PC-3 (cell line): ENCODE data around the gene PRKCE. TPM values are rescaled to one million over a fixed set of nuclear protein-coding genes. Genes with fewer than 3 reads are reported as not detected.

Experiments
- ATAC-seq: fragments of 200-7000 bp; cut with Tn5 transposase; 2 replicates; pipeline ENCODE4 v1.9.1; 2020; ENCODE audit warnings: mild to moderate bottlenecking, moderate library complexity
- BruUV-seq: library from RNA; stranded (reverse); fragments of 400-500 nt; replicated peaks from 2 replicates; lab custom pipeline; 2021; lab: Mats Ljungman, UMichigan
- CTCF ChIA-PET: fragments of 300-600 bp; sonication (Branson Sonifier 250); formaldehyde crosslinking; loops from one replicate; lab custom pipeline; 2022; ENCODE audit warnings: antibody characterized with exemption; lab: Charles Lee
- POLR2A ChIA-PET: fragments of 300-600 bp; sonication (Branson Sonifier 250); formaldehyde crosslinking; loops from one replicate; lab custom pipeline; 2022; ENCODE audit warnings: antibody characterized with exemption; ENCODE audit not compliant: unreplicated experiment; lab: Charles Lee
- DNase-seq: peaks from one replicate; pipeline ENCODE4 v3.0.0-alpha.2; 2015
- H2AFZ ChIP-seq: fragments of 300-600 bp; sonication (generic); 2 replicates; pipeline ENCODE4 v1.6.0; 2016; ENCODE audit warnings: antibody characterized with exemption, low read length
- H3F3A ChIP-seq: fragments of 300-600 bp; sonication (generic); one replicate; pipeline ENCODE4 v1.6.0; 2017; ENCODE audit warnings: antibody characterized with exemption, low read length, control low read depth, mild to moderate bottlenecking; ENCODE audit not compliant: unreplicated experiment
- H3K27ac ChIP-seq: fragments of 300-600 bp; sonication (generic); 2 replicates; pipeline ENCODE4 v1.5.1; 2016; ENCODE audit warnings: mild to moderate bottlenecking, low read length
- H3K27me3 ChIP-seq: fragments of 300-600 bp; sonication (generic); 2 replicates; pipeline ENCODE4 v1.6.1; 2016; ENCODE audit warnings: low read length, mixed read lengths
- H3K36me3 ChIP-seq: fragments of 300-600 bp; sonication (generic); 2 replicates; pipeline ENCODE4 v1.6.1; 2016; ENCODE audit warnings: low read depth, mixed run types, low read length, mixed read lengths
- H3K4me1 ChIP-seq: fragments of 300-600 bp; sonication (generic); 2 replicates; pipeline ENCODE4 v1.5.1; 2016; ENCODE audit warnings: low read length; ENCODE audit not compliant: insufficient read depth
- H3K4me2 ChIP-seq: fragments of 300-600 bp; sonication (generic); 2 replicates; pipeline ENCODE4 v1.6.0; 2016; ENCODE audit warnings: low read length
- H3K4me3 ChIP-seq: fragments of 300-600 bp; sonication (generic); 2 replicates; pipeline ENCODE4 v1.5.1; 2016; ENCODE audit warnings: mild to moderate bottlenecking, low read length, mixed read lengths
- H3K79me2 ChIP-seq: fragments of 300-600 bp; sonication (generic); 2 replicates; pipeline ENCODE4 v1.6.1; 2017; ENCODE audit warnings: low read length, mixed read lengths
- H3K9ac ChIP-seq: fragments of 300-600 bp; sonication (generic); 2 replicates; pipeline ENCODE4 v1.6.0; 2016; ENCODE audit warnings: mild to moderate bottlenecking, low read length
- H3K9me2 ChIP-seq: fragments of 300-600 bp; sonication (generic); replicated peaks from 2 replicates; pipeline ENCODE4 v1.6.1; 2016; ENCODE audit warnings: mixed run types, low read length, mixed read lengths
- H3K9me3 ChIP-seq: fragments of 300-600 bp; sonication (generic); 2 replicates; pipeline ENCODE4 v1.6.1; 2016; ENCODE audit warnings: low read length, mixed read lengths
- H4K20me1 ChIP-seq: fragments of 300-600 bp; sonication (generic); 2 replicates; pipeline ENCODE4 v1.6.1; 2016; ENCODE audit warnings: low read length, mixed read lengths
- CTCF ChIP-seq: fragments of 300-600 bp; sonication (generic); conservative IDR thresholded peaks from 2 replicates; pipeline ENCODE4 v1.5.1; 2017; ENCODE audit warnings: antibody characterized with exemption, low read depth, mild to moderate bottlenecking, low read length
- EZH2 ChIP-seq: fragments of 300-600 bp; sonication (generic); IDR thresholded peaks from one replicate; pipeline ENCODE4 v1.6.1; 2017; ENCODE audit warnings: antibody characterized with exemption, mild to moderate bottlenecking, low read length; ENCODE audit not compliant: unreplicated experiment
- EZH2phosphoT487 ChIP-seq: fragments of 300-600 bp; sonication (generic); IDR thresholded peaks from 2 replicates; pipeline ENCODE4 v1.6.1; 2018; ENCODE audit warnings: mild to moderate bottlenecking, antibody characterized with exemption, low read length, borderline replicate concordance
- intact Hi-C: fragments of 100-400 bp; cut with micrococcal nuclease; formaldehyde crosslinking; loops from 2 replicates; pipeline ENCODE4 v1.9.0; 2023
- total RNA-seq: library from RNA; depleted of rRNA; stranded (reverse); fragments of >200 nt; gene quantifications from 2 replicates; pipeline ENCODE4 v1.2.3, GENCODE V29; 2014

The PRKCE gene
- total RNA-seq, 1 experiment from 2014 or later = 7.0 TPM

GRCh38 chr2:45937990-45938389 is 286.5 kb downstream of the PRKCE start:
- no peaks in the 10 kb centered on the region for H4K20me1 ChIP-seq
- H3K9ac ChIP-seq = peak overlapping the region; percentile 8; the same call in 1 of the 2 replicates
- ATAC-seq = no peak
- ChIA-PET CTCF (interaction anchor here (0.7 kb wide), 1 partner anchor 769 kb away, joined by 5 read pairs; no protein-coding TSS in a partner anchor), POLR2A (interaction anchor here (0.9 kb wide), 1 partner anchor 26 kb away, joined by 3 read pairs; no protein-coding TSS in a partner anchor)
- H3K9me3 ChIP-seq = no peaks in the 10 kb centered on the region
- H3K4me1 ChIP-seq = peaks cover 36% of the 10 kb centered on the region
- peak overlapping the region; percentile 59 for H3K4me2 ChIP-seq
- no TSS peak for BruUV-seq
- no peaks in the 10 kb centered on the region for H3K27me3 ChIP-seq
- intact Hi-C loops = loop anchor here (1.0 to 2.0 kb wide), 2 partner anchors 54 to 929 kb away; partner anchors contain the start of gene SIX2
- no peak for DNase-seq
- H2AFZ ChIP-seq = no peak overlapping the region
- no peaks in the 10 kb centered on the region for H3K9me2 ChIP-seq
- H3F3A ChIP-seq = peaks cover 8% of the 10 kb centered on the region
- peak overlapping the region; percentile 79 for H3K27ac ChIP-seq
- no peaks in the 10 kb centered on the region for H3K79me2 ChIP-seq
- TF ChIP-seq EZH2phosphoT487 (no peak), EZH2 (no peak), CTCF (no peak)
- H3K4me3 ChIP-seq = 0 out of 2 replicates have a peak overlapping the region, but pooled peaks have one; percentile 4
- H3K36me3 ChIP-seq = no peaks in the 10 kb centered on the region

GRCh38 chr2:45938649-45939511 is 287.4 kb downstream of the PRKCE start:
- H3K9me3 ChIP-seq = no peaks in the 10 kb centered on the region
- TF ChIP-seq EZH2phosphoT487 = no peak
- ChIA-PET CTCF (no interaction called here), POLR2A (interaction anchor here (0.9 kb wide), 1 partner anchor 25 kb away, joined by 3 read pairs; no protein-coding TSS in a partner anchor)
- H3K79me2 ChIP-seq = no peaks in the 10 kb centered on the region
- TSS peak; percentile 39 for BruUV-seq
- H3K4me3 ChIP-seq = peak overlapping the region; percentile 16; the same call in 1 of the 2 replicates
- no peaks in the 10 kb centered on the region for H3K36me3 ChIP-seq
- no peak overlapping the region for H2AFZ ChIP-seq
- 0 out of 2 replicates have a peak overlapping the region, but pooled peaks have one; percentile 6 for H3K9ac ChIP-seq
- peaks cover 8% of the 10 kb centered on the region for H3F3A ChIP-seq
- peak; percentile 88 for ATAC-seq
- H3K27ac ChIP-seq = peak overlapping the region; percentile 79
- no peaks in the 10 kb centered on the region for H3K27me3 ChIP-seq
- no peaks in the 10 kb centered on the region for H4K20me1 ChIP-seq
- peak; percentile 99 for DNase-seq
- H3K9me2 ChIP-seq = no peaks in the 10 kb centered on the region
- H3K4me2 ChIP-seq = peak overlapping the region; percentile 63
- intact Hi-C loops = loop anchor here (1.0 to 2.0 kb wide), 4 partner anchors 25 to 930 kb away; partner anchors contain the start of genes PRKCE and SIX2
- peaks cover 45% of the 10 kb centered on the region for H3K4me1 ChIP-seq

GRCh38 chr2:45941531-45942236 is 290.2 kb downstream of the PRKCE start:
- Histone ChIP-seq H3K27me3 (no peaks in the 10 kb centered on the region), H3K4me1 (peaks cover 61% of the 10 kb centered on the region), H3K9me2 (no peaks in the 10 kb centered on the region), H3F3A (peaks cover 8% of the 10 kb centered on the region), H3K79me2 (no peaks in the 10 kb centered on the region), H3K9me3 (no peaks in the 10 kb centered on the region), H4K20me1 (0 out of 2 replicates have a peak, but pooled peaks cover under 1% of the 10 kb centered on the region), H3K4me3 (no peak overlapping the region), H3K27ac (no peak overlapping the region), H2AFZ (no peak overlapping the region), H3K36me3 (no peaks in the 10 kb centered on the region), H3K4me2 (no peak overlapping the region), H3K9ac (no peak overlapping the region)
- intact Hi-C loops = no loop called here
- BruUV-seq = no TSS peak
- DNase-seq (no peak), ATAC-seq (no peak)
- ChIA-PET CTCF (no interaction called here), POLR2A (no interaction called here)
- TF ChIP-seq EZH2 (no peak), EZH2phosphoT487 (no peak), CTCF (no peak)
